Endodermal cell (in vitro differentiated cells): ENCODE results near the gene MACO1. TPM values are rescaled to one million over a fixed set of nuclear protein-coding genes. Genes with fewer than 3 reads are reported as not detected.
A peak's percentile ranks its signal among the peaks of the same experiment; 100 is the strongest.

Source experiments
- DNase-seq: peaks from one replicate; pipeline ENCODE4 v3.0.0-alpha.2; 2017
- H3K27ac ChIP-seq: 2 replicates; pipeline ENCODE4 v1.5.1; 2013; ENCODE audit warnings: mild to moderate bottlenecking, low read depth, low read length, moderate library complexity
- H3K27me3 ChIP-seq: 2 replicates; pipeline ENCODE4 v1.6.1; 2013; ENCODE audit warnings: mild to moderate bottlenecking, low read length, moderate library complexity; ENCODE audit not compliant: insufficient read depth, control insufficient read depth, poor library complexity, severe bottlenecking
- H3K36me3 ChIP-seq: 2 replicates; pipeline ENCODE4 v1.7.0; 2013; ENCODE audit warnings: mild to moderate bottlenecking, low read length, moderate library complexity; ENCODE audit not compliant: control insufficient read depth, insufficient read depth
- H3K4me1 ChIP-seq: one replicate; pipeline ENCODE4 v1.7.0; 2013; ENCODE audit warnings: low read length; ENCODE audit not compliant: control insufficient read depth, insufficient read depth
- H3K4me3 ChIP-seq: 2 replicates; pipeline ENCODE4 v1.5.1; 2013; ENCODE audit warnings: mild to moderate bottlenecking, low read length, moderate library complexity
- H3K9ac ChIP-seq: 2 replicates; pipeline ENCODE4 v1.6.1; 2013; ENCODE audit warnings: mild to moderate bottlenecking, low read length, moderate library complexity; ENCODE audit not compliant: poor library complexity, severe bottlenecking; ENCODE audit errors: extremely low read depth
- H3K9me3 ChIP-seq: 2 replicates; pipeline ENCODE4 v1.6.1; 2013; ENCODE audit warnings: mild to moderate bottlenecking, low read length, moderate library complexity; ENCODE audit not compliant: control insufficient read depth
- H3K27ac Mint-ChIP-seq: 2 replicates; pipeline ENCODE4 v1.8.0; 2020; ENCODE audit warnings: mixed read lengths
- H3K27me3 Mint-ChIP-seq: 2 replicates; pipeline ENCODE4 v1.8.0; 2021; ENCODE audit warnings: mild to moderate bottlenecking, mixed read lengths; ENCODE audit not compliant: insufficient read depth
- H3K36me3 Mint-ChIP-seq: 2 replicates; pipeline ENCODE4 v1.8.0; 2020; ENCODE audit warnings: low read depth, mixed read lengths
- H3K4me1 Mint-ChIP-seq: 2 replicates; pipeline ENCODE4 v1.8.0; 2020; ENCODE audit warnings: mixed read lengths
- H3K4me3 Mint-ChIP-seq: 2 replicates; pipeline ENCODE4 v1.8.0; 2020; ENCODE audit warnings: mild to moderate bottlenecking, moderate library complexity, mixed read lengths
- H3K9me3 Mint-ChIP-seq: 2 replicates; pipeline ENCODE4 v1.8.0; 2020; ENCODE audit warnings: mild to moderate bottlenecking, mixed read lengths
- CTCF ChIP-seq: fragments of 200-600 bp; sonication (generic); conservative IDR thresholded peaks from 2 replicates; pipeline ENCODE4 v1.5.0; 2021; ENCODE audit warnings: antibody characterized with exemption, mild to moderate bottlenecking
- WGBS, 2 experiments: methylation state at CpG; one replicate each; pipeline versions ENCODE4 v1.1.5 to v1.1.7; 2013; ENCODE audit warnings: missing lambda C conversion rate in 2 of 2, mixed read lengths in 1 of 2; ENCODE audit not compliant: insufficient coverage in 1 of 2, insufficient read length in 1 of 2; 5-methylcytosine and 5-hydroxymethylcytosine counted together
- total RNA-seq, 2 donors: library from RNA; stranded (reverse); fragmentation: NEBNext Ultra II Directional in 1 of 2; extraction: Animal tissue kit (Norgen Biotek cat#: 25700) in 1 of 2; gene quantifications; 2 replicates in 1 of 2; 3 replicates in 1 of 2; pipeline ENCODE4 v1.2.1, GENCODE V29; 2021

The MACO1 gene
- total RNA-seq, 2 donors from 2014 or later, result 13.1 to 14.1 TPM

- H3K27ac Mint-ChIP-seq, result no peak overlapping the region
- H3K4me1 Mint-ChIP-seq, result no peaks in the 10 kb centered on the region
- H3K9me3 Mint-ChIP-seq, result peaks cover 10% of the 10 kb centered on the region
- H3K9ac ChIP-seq, result no peak overlapping the region
- TF ChIP-seq CTCF, result no peak
- H3K4me3 Mint-ChIP-seq, result no peak overlapping the region
- H3K27me3 Mint-ChIP-seq, result peaks cover 7% of the 10 kb centered on the region
- no peak overlapping the region for H3K27ac ChIP-seq
- no peaks in the 10 kb centered on the region for H3K9me3 ChIP-seq
- no peaks in the 10 kb centered on the region for H3K36me3 Mint-ChIP-seq
- DNase-seq, result no peak
- WGBS, 2 experiments, result 78 to 89% methylated on average over 2 to 5 of the region's 5 CpGs
- no peaks in the 10 kb centered on the region for H3K4me1 ChIP-seq
- H3K27me3 ChIP-seq, result no peaks in the 10 kb centered on the region
- H3K36me3 ChIP-seq, result no peaks in the 10 kb centered on the region
- H3K4me3 ChIP-seq, result no peak overlapping the region
These were observed 91.4 kb downstream of the MACO1 start for GRCh38 chr1:25522031-25522655.

GRCh38 chr1:25523542-25523941 is 92.8 kb downstream of the MACO1 start:
- peak; percentile 37 for TF ChIP-seq CTCF
- H3K4me3 ChIP-seq, result no peak overlapping the region
- no peaks in the 10 kb centered on the region for H3K27me3 ChIP-seq
- Mint-ChIP-seq H3K27ac (no peak overlapping the region), H3K36me3 (no peaks in the 10 kb centered on the region), H3K9me3 (peaks cover 10% of the 10 kb centered on the region), H3K4me3 (no peak overlapping the region), H3K4me1 (no peaks in the 10 kb centered on the region), H3K27me3 (peaks cover 5% of the 10 kb centered on the region)
- no peaks in the 10 kb centered on the region for H3K36me3 ChIP-seq
- no peak overlapping the region for H3K27ac ChIP-seq
- WGBS, 2 experiments, result 35 to 82% methylated on average over 2 to 10 of the region's 10 CpGs
- peak; percentile 67 for DNase-seq
- H3K4me1 ChIP-seq, result no peaks in the 10 kb centered on the region
- H3K9ac ChIP-seq, result no peak overlapping the region
- no peaks in the 10 kb centered on the region for H3K9me3 ChIP-seq

DNA sequence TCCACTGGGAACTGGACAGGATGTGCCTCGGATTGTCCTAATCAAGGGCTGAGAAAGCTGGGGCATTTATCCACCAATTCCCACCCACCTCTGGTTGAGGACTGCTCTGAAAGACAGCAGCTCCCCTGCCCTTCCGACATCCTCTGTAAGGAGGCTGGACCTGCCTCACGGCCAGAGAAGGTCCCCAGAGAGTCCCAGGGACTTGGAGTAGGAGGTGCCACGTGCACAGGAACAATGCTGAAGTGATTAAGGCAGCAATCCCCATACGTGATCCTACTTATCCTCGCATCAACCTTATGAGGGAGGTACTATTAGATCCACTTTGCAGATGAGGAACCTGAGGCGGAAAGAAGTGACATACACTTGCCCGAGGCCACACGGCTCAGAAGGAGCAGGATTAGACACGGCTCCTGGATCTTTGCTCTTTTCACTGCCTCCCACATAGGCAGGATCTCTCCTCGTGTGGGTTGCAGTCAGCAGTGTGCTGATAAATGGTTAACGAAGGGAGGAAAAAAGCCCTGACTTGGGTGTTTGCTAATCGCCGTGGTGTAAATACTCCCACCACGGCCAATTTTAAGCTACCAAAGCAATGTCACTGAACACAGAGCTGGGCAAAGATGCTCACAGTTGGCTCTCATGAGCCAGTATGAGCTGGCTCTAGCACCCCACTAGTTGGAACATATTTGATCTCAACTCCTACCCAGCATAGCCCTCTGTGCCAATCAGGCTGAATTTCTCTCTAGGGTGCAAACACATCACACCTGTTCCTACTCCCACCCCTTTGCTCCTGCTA is 94.1 kb downstream of the MACO1 start:
- TF ChIP-seq CTCF, result no peak
- Mint-ChIP-seq H3K9me3 (peaks cover 10% of the 10 kb centered on the region), H3K36me3 (no peaks in the 10 kb centered on the region), H3K4me3 (no peak overlapping the region), H3K27me3 (peaks cover 5% of the 10 kb centered on the region), H3K4me1 (no peaks in the 10 kb centered on the region), H3K27ac (no peak overlapping the region)
- Histone ChIP-seq H3K27ac (no peak overlapping the region), H3K9me3 (no peaks in the 10 kb centered on the region), H3K4me3 (no peak overlapping the region), H3K36me3 (no peaks in the 10 kb centered on the region), H3K27me3 (no peaks in the 10 kb centered on the region), H3K9ac (no peak overlapping the region), H3K4me1 (no peaks in the 10 kb centered on the region)
- 91 to 92% methylated on average over 11 to 15 of the region's 15 CpGs for WGBS, 2 experiments
- no peak for DNase-seq
